Thyroid gland (tissue), 4 donors: ENCODE data around the gene RHEB. TPM values are rescaled to one million over a fixed set of nuclear protein-coding genes. Genes with fewer than 3 reads are reported as not detected.

Experiments
- DNase-seq, 2 donors: peaks; one replicate each; pipeline ENCODE4 v3.0.0-alpha.2; 2019
- H3K27ac ChIP-seq, 3 donors: fragments of 200-600 bp; sonication (generic); 1 replicate in 2 of 3; 2 replicates in 1 of 3; pipeline ENCODE4 v1.5.1; 2016 to 2019; ENCODE audit warnings: mild to moderate bottlenecking in 1 of 3, moderate library complexity in 1 of 3
- H3K27me3 ChIP-seq: fragments of 200-600 bp; sonication (generic); one replicate; pipeline ENCODE4 v1.5.1; 2019
- H3K36me3 ChIP-seq, 2 donors: fragments of 200-600 bp; sonication (generic); one replicate each; pipeline ENCODE4 v1.5.1; 2016 to 2019
- H3K4me1 ChIP-seq, 2 donors: fragments of 200-600 bp; sonication (generic); one replicate each; pipeline ENCODE4 v1.5.1; 2017 to 2019
- H3K4me3 ChIP-seq, 3 donors: fragments of 200-600 bp; sonication (generic); replicated peaks in 1 of 3; 1 replicate in 2 of 3; 2 replicates in 1 of 3; pipeline ENCODE4 v1.5.1; 2016; ENCODE audit warnings: mild to moderate bottlenecking in 1 of 3
- H3K9me3 ChIP-seq: fragments of 200-600 bp; sonication (generic); one replicate; pipeline ENCODE4 v1.5.1; 2017
- CTCF ChIP-seq, 6 experiments: fragments of 200-600 bp in 3 of 6; fragments of 450-650 bp in 3 of 6; sonication (generic) in 3 of 6; IDR thresholded peaks; one replicate each; pipeline ENCODE4 v1.5.1; 2016 to 2019; ENCODE audit warnings: antibody characterized with exemption in 6 of 6, mild to moderate bottlenecking in 2 of 6, inconsistent platforms in 1 of 6, moderate library complexity in 1 of 6
- POLR2A ChIP-seq, 2 donors: fragments of 450-650 bp; IDR thresholded peaks; one replicate each; pipeline ENCODE4 v1.6.1; 2017; ENCODE audit warnings: antibody characterized with exemption in 2 of 2, mild to moderate bottlenecking in 2 of 2, moderate library complexity in 1 of 2
- WGBS, 2 donors: methylation state at CpG; one replicate each; pipeline ENCODE4 v1.1.5; 2017; 5-methylcytosine and 5-hydroxymethylcytosine counted together
- intact Hi-C: fragments of 100-400 bp; cut with DNase I; formaldehyde crosslinking; loops from one replicate; pipeline ENCODE4 v1.15.1; 2023
- total RNA-seq, 4 donors: library from RNA; depleted of rRNA; stranded (reverse); fragments of >200 nt; gene quantifications; one replicate each; pipeline ENCODE4 v1.2.3, GENCODE V29; 2016

The RHEB gene
- total RNA-seq, 4 donors from 2014 or later: 88.3 to 104 (median 95.6) TPM

GRCh38 chr7:151472644-151473380 is 46.9 kb downstream of the RHEB start:
- Histone ChIP-seq H3K27me3 (no peaks in the 10 kb centered on the region), H3K27ac (no peak overlapping the region), H3K4me3 (no peak overlapping the region), H3K4me1 (peaks cover 0 to 10% of the 10 kb centered on the region in 2 donors), H3K9me3 (no peaks in the 10 kb centered on the region), H3K36me3 (peaks cover 14 to 21% of the 10 kb centered on the region in 2 donors)
- 80 to 87% methylated on average over 17 of the region's 17 CpGs for WGBS, 2 donors
- intact Hi-C loops: no loop called here
- no peak for DNase-seq
- TF ChIP-seq CTCF (IDR thresholded peaks at IDR 0.05) (no peak), POLR2A (IDR thresholded peaks at IDR 0.05) (no peak)

GRCh38 chr7:151470711-151471110 is 49.0 kb downstream of the RHEB start:
- Histone ChIP-seq H3K9me3 (no peaks in the 10 kb centered on the region), H3K4me1 (peaks cover 0 to 10% of the 10 kb centered on the region in 2 donors), H3K36me3 (peaks cover 22 to 25% of the 10 kb centered on the region in 2 donors), H3K27ac (no peak overlapping the region), H3K27me3 (no peaks in the 10 kb centered on the region), H3K4me3 (no peak overlapping the region)
- no peak for TF ChIP-seq POLR2A (IDR thresholded peaks at IDR 0.05)
- 98% methylated on average over 2 of the region's 2 CpGs for WGBS, 2 donors
- intact Hi-C loops: no loop called here
- DNase-seq: no peak

- DNase-seq: no peak
Observed at GRCh38 chr7:151469281-151469680, 50.4 kb downstream of the RHEB start.

GRCh38 chr7:151468217-151469018 is 51.3 kb downstream of the RHEB start:
- no peak for TF ChIP-seq CTCF (IDR thresholded peaks at IDR 0.05)
- TF ChIP-seq POLR2A (IDR thresholded peaks at IDR 0.05): no peak
- DNase-seq: no peak
- H3K27me3 ChIP-seq: no peaks in the 10 kb centered on the region
- peaks cover 0 to 10% of the 10 kb centered on the region in 2 donors for H3K4me1 ChIP-seq
- no peak overlapping the region for H3K4me3 ChIP-seq
- intact Hi-C loops: no loop called here
- no peak overlapping the region for H3K27ac ChIP-seq
- 96% methylated on average over 19 of the region's 19 CpGs for WGBS, 2 donors
- no peaks in the 10 kb centered on the region for H3K9me3 ChIP-seq
- H3K36me3 ChIP-seq: peaks cover 28 to 32% of the 10 kb centered on the region in 2 donors

More at GRCh38 chr7:151469281-151469680, 50.4 kb downstream of the RHEB start:
- H3K27me3 ChIP-seq: no peaks in the 10 kb centered on the region
- no peak overlapping the region for H3K27ac ChIP-seq
- no peaks in the 10 kb centered on the region for H3K9me3 ChIP-seq
- peaks cover 0 to 10% of the 10 kb centered on the region in 2 donors for H3K4me1 ChIP-seq
- 81 to 84% methylated on average over 5 of the region's 5 CpGs for WGBS, 2 donors
- TF ChIP-seq POLR2A (IDR thresholded peaks at IDR 0.05) (no peak), CTCF (IDR thresholded peaks at IDR 0.05) (no peak)
- peaks cover 28 to 32% of the 10 kb centered on the region in 2 donors for H3K36me3 ChIP-seq
- intact Hi-C loops: no loop called here
- no peak overlapping the region for H3K4me3 ChIP-seq

GRCh38 chr7:151465169-151465568 is 54.5 kb downstream of the RHEB start:
- intact Hi-C loops: no loop called here
- DNase-seq: no peak
- 97 to 98% methylated on average over 8 of the region's 8 CpGs for WGBS, 2 donors
- Histone ChIP-seq H3K27me3 (no peaks in the 10 kb centered on the region), H3K4me1 (peaks cover 4 to 14% of the 10 kb centered on the region in 2 donors), H3K4me3 (no peak overlapping the region), H3K9me3 (no peaks in the 10 kb centered on the region), H3K36me3 (peaks cover 24 to 29% of the 10 kb centered on the region in 2 donors), H3K27ac (no peak overlapping the region)
- TF ChIP-seq CTCF (IDR thresholded peaks at IDR 0.05): no peak
- TF ChIP-seq POLR2A (IDR thresholded peaks at IDR 0.05): no peak
